Esophagus squamous epithelium (tissue), 5 donors: ENCODE measurements around the gene NUBPL. TPM values are rescaled to one million over a fixed set of nuclear protein-coding genes. Genes with fewer than 3 reads are reported as not detected.

ENCODE experiments used
- DNase-seq: peaks from one replicate; lab custom pipeline; 2025; lab: John Stamatoyannopoulos, UW
- H3K27ac ChIP-seq, 4 donors: fragments of 200-600 bp; sonication (generic); one replicate each; pipeline ENCODE4 v1.5.1; 2016 to 2019; ENCODE audit warnings: mild to moderate bottlenecking in 1 of 4
- H3K27me3 ChIP-seq, 4 donors: fragments of 200-600 bp; sonication (generic); 1 replicate in 3 of 4; 2 replicates in 1 of 4; pipeline versions ENCODE4 v1.5.1 to v1.6.0; 2017 to 2021; ENCODE audit warnings: antibody characterized with exemption in 1 of 4
- H3K36me3 ChIP-seq, 3 donors: fragments of 200-600 bp; sonication (generic); one replicate each; pipeline ENCODE4 v1.5.1; 2016 to 2019
- H3K4me1 ChIP-seq, 3 donors: fragments of 200-600 bp; sonication (generic); one replicate each; pipeline ENCODE4 v1.5.1; 2017 to 2019
- H3K4me3 ChIP-seq, 4 donors: fragments of 200-600 bp; sonication (generic); 1 replicate in 3 of 4; 2 replicates in 1 of 4; pipeline ENCODE4 v1.5.1; 2016 to 2019; ENCODE audit warnings: mild to moderate bottlenecking in 2 of 4, moderate library complexity in 1 of 4
- H3K9me3 ChIP-seq, 3 donors: fragments of 200-600 bp; sonication (generic); one replicate each; pipeline ENCODE4 v1.5.1; 2016 to 2019
- CTCF ChIP-seq, 6 experiments: fragments of 450-650 bp in 4 of 6; fragments of 200-600 bp in 2 of 6; sonication (generic) in 2 of 6; IDR thresholded peaks; one replicate each; pipeline ENCODE4 v1.5.1; 2016 to 2019; ENCODE audit warnings: antibody characterized with exemption in 6 of 6, mild to moderate bottlenecking in 4 of 6, moderate library complexity in 4 of 6
- POLR2A ChIP-seq, 4 donors: fragments of 450-650 bp; IDR thresholded peaks; one replicate each; pipeline ENCODE4 v1.6.1; 2017; ENCODE audit warnings: antibody characterized with exemption in 4 of 4, mild to moderate bottlenecking in 4 of 4, moderate library complexity in 3 of 4
- WGBS, 2 donors: methylation state at CpG; one replicate each; pipeline ENCODE4 v1.1.5; 2018; 5-methylcytosine and 5-hydroxymethylcytosine counted together
- intact Hi-C: fragments of 100-400 bp; cut with DNase I; formaldehyde crosslinking; loops from one replicate; pipeline ENCODE4 v1.15.0; 2022
- total RNA-seq, 4 donors: library from RNA; depleted of rRNA; stranded (reverse); fragments of >200 nt; gene quantifications; one replicate each; pipeline ENCODE4 v1.1.0, GENCODE V29; 2016
- donor health status: DM: yes; HTN: yes; CAD: no.

The NUBPL gene
- total RNA-seq, 4 donors from 2014 or later: 2.9 to 8.4 (median 6.8) TPM

- DNase-seq: no peak
- H3K36me3 ChIP-seq: no peaks in the 10 kb centered on the region
- peaks cover 0 to 13% (median 0%) of the 10 kb centered on the region in 3 donors for H3K9me3 ChIP-seq
- no peaks in the 10 kb centered on the region for H3K4me1 ChIP-seq
- no peak overlapping the region for H3K4me3 ChIP-seq
- 63 to 77% methylated on average over 3 to 4 of the region's 4 CpGs for WGBS, 2 donors
- intact Hi-C loops: no loop called here
- H3K27ac ChIP-seq: no peak overlapping the region
- no peaks in the 10 kb centered on the region for H3K27me3 ChIP-seq
- TF ChIP-seq POLR2A (IDR thresholded peaks at IDR 0.05) (no peak), CTCF (IDR thresholded peaks at IDR 0.05) (no peak)
Observed at GRCh38 chr14:31752867-31753661, 191.9 kb downstream of the NUBPL start.

- WGBS, 2 donors: 57 to 64% methylated on average over 3 of the region's 3 CpGs
- no peak for DNase-seq
- Histone ChIP-seq H3K4me1 (no peaks in the 10 kb centered on the region), H3K27ac (no peak overlapping the region), H3K4me3 (no peak overlapping the region), H3K36me3 (no peaks in the 10 kb centered on the region), H3K27me3 (no peaks in the 10 kb centered on the region), H3K9me3 (no peaks in the 10 kb centered on the region)
- TF ChIP-seq CTCF (IDR thresholded peaks at IDR 0.05) (no peak), POLR2A (IDR thresholded peaks at IDR 0.05) (no peak)
- intact Hi-C loops: no loop called here
Observed at GRCh38 chr14:31758941-31759340, 197.7 kb downstream of the NUBPL start.

GRCh38 chr14:31760277-31760676 is 199.1 kb downstream of the NUBPL start:
- no peak for TF ChIP-seq CTCF (IDR thresholded peaks at IDR 0.05)
- TF ChIP-seq POLR2A (IDR thresholded peaks at IDR 0.05): no peak
- Histone ChIP-seq H3K4me1 (no peaks in the 10 kb centered on the region), H3K9me3 (no peaks in the 10 kb centered on the region), H3K36me3 (no peaks in the 10 kb centered on the region), H3K27me3 (no peaks in the 10 kb centered on the region), H3K4me3 (no peak overlapping the region), H3K27ac (no peak overlapping the region)
- DNase-seq: no peak
- WGBS, 2 donors: 61 to 63% methylated on average over 3 of the region's 3 CpGs
- intact Hi-C loops: no loop called here

GRCh38 chr14:31761325-31761724 is 200.1 kb downstream of the NUBPL start:
- Histone ChIP-seq H3K27ac (no peak overlapping the region), H3K9me3 (no peaks in the 10 kb centered on the region), H3K4me1 (no peaks in the 10 kb centered on the region), H3K27me3 (no peaks in the 10 kb centered on the region), H3K4me3 (no peak overlapping the region), H3K36me3 (no peaks in the 10 kb centered on the region)
- TF ChIP-seq POLR2A (IDR thresholded peaks at IDR 0.05) (no peak), CTCF (IDR thresholded peaks at IDR 0.05) (no peak)
- WGBS, 2 donors: 93 to 95% methylated on average over 4 of the region's 4 CpGs
- DNase-seq: no peak
- intact Hi-C loops: no loop called here

- Histone ChIP-seq H3K27me3 (no peaks in the 10 kb centered on the region), H3K27ac (no peak overlapping the region), H3K4me1 (no peaks in the 10 kb centered on the region), H3K9me3 (no peaks in the 10 kb centered on the region), H3K4me3 (no peak overlapping the region), H3K36me3 (no peaks in the 10 kb centered on the region)
- TF ChIP-seq POLR2A (IDR thresholded peaks at IDR 0.05) (no peak), CTCF (IDR thresholded peaks at IDR 0.05) (no peak)
- WGBS, 2 donors: 88 to 100% methylated on average over 1 of the region's 1 CpG
- DNase-seq: no peak
- intact Hi-C loops: no loop called here
Observed at GRCh38 chr14:31763041-31763440, 201.8 kb downstream of the NUBPL start.
